ENCODE results near the gene FMN2.

FMN2 gene

GRCh38 chr1:240423246-240423924 is 331.7 kb downstream of the FMN2 start:
- no peak for DNase-seq (ENCODE audit: low read depth in 2 of 2)

GRCh38 chr1:240424740-240425464 is 333.2 kb downstream of the FMN2 start:
- no peak for DNase-seq (ENCODE audit: low read depth in 2 of 2)

GRCh38 chr1:240426051-240426450 is 334.4 kb downstream of the FMN2 start:
- no peak for DNase-seq (ENCODE audit: low read depth in 2 of 2)

GRCh38 chr1:240435996-240436566 is 344.4 kb downstream of the FMN2 start:
- DNase-seq (ENCODE audit: low read depth in 2 of 2): no peak

GRCh38 chr1:240441669-240442068 is 350.0 kb downstream of the FMN2 start:
- no peak for DNase-seq (ENCODE audit: low read depth in 2 of 2)

- no peak for DNase-seq (ENCODE audit: low read depth in 2 of 2)
Measured at GRCh38 chr1:240445369-240445768, 353.7 kb downstream of the FMN2 start.

- DNase-seq (ENCODE audit: low read depth in 2 of 2): no peak
Measured at GRCh38 chr1:240455228-240455821, 363.6 kb downstream of the FMN2 start.

- no peak for DNase-seq (ENCODE audit: low read depth in 2 of 2)
Measured at GRCh38 chr1:240457203-240457602, 365.5 kb downstream of the FMN2 start.

- DNase-seq (ENCODE audit: low read depth in 2 of 2): no peak
Measured at GRCh38 chr1:240462277-240462676, 370.6 kb downstream of the FMN2 start.

- no peak for DNase-seq (ENCODE audit: low read depth in 2 of 2)
Measured at GRCh38 chr1:240462766-240463395, 371.2 kb downstream of the FMN2 start.

GRCh38 chr1:240464099-240464498 is 372.4 kb downstream of the FMN2 start:
- no peak for DNase-seq (ENCODE audit: low read depth in 2 of 2)

GRCh38 chr1:240465531-240465940 is 373.9 kb downstream of the FMN2 start:
- no peak for DNase-seq (ENCODE audit: low read depth in 2 of 2)

GRCh38 chr1:240466509-240466908 is 374.8 kb downstream of the FMN2 start:
- DNase-seq (ENCODE audit: low read depth in 2 of 2): no peak

GRCh38 chr1:240467895-240468294 is 376.2 kb downstream of the FMN2 start:
- DNase-seq (ENCODE audit: low read depth in 2 of 2): no peak

- no peak for DNase-seq (ENCODE audit: low read depth in 2 of 2)
Measured at GRCh38 chr1:240468656-240469055, 377.0 kb downstream of the FMN2 start.

GRCh38 chr1:240474133-240474614 is 382.5 kb downstream of the FMN2 start:
- no peak for DNase-seq (ENCODE audit: low read depth in 2 of 2)

GRCh38 chr1:240475832-240476231 is 384.1 kb downstream of the FMN2 start:
- DNase-seq (ENCODE audit: low read depth in 2 of 2): no peak

- DNase-seq (ENCODE audit: low read depth in 2 of 2): no peak
Measured at GRCh38 chr1:240478536-240478935, 386.9 kb downstream of the FMN2 start.

- no peak for DNase-seq (ENCODE audit: low read depth in 2 of 2)
Measured at GRCh38 chr1:240484804-240485443, 393.2 kb downstream of the FMN2 start.

- DNase-seq (ENCODE audit: low read depth in 2 of 2): no peak
Measured at GRCh38 chr1:240486611-240487010, 394.9 kb downstream of the FMN2 start.

GRCh38 chr1:240487493-240487892 is 395.8 kb downstream of the FMN2 start:
- DNase-seq (ENCODE audit: low read depth in 2 of 2): no peak

- no peak for DNase-seq (ENCODE audit: low read depth in 2 of 2)
Measured at GRCh38 chr1:240491156-240491555, 399.5 kb downstream of the FMN2 start.
